MCF 10A (cell line): ENCODE data around the gene MAP4K2. TPM values are rescaled to one million over a fixed set of nuclear protein-coding genes. Genes with fewer than 3 reads are reported as not detected.
"Not testable (repeated sequence)": the region's sequence is repeated elsewhere in the genome, so short reads cannot be mapped to it uniquely, and the experiment has no call there.

Experiments
- BruUV-seq: library from RNA; stranded (reverse); fragments of 400-500 nt; replicated peaks from 2 replicates; lab custom pipeline; 2021; lab: Mats Ljungman, UMichigan
- CTCF ChIA-PET: fragments of 300-600 bp; sonication (Branson Sonifier 250); formaldehyde crosslinking; extraction: SDS; loops from one replicate; lab custom pipeline; 2021; ENCODE audit warnings: antibody characterized with exemption, inconsistent platforms; lab: Yijun Ruan, JAX
- POLR2A ChIA-PET: fragments of 300-600, 350-650 bp; sonication (Branson Sonifier 250); formaldehyde crosslinking; extraction: SDS; loops from one replicate; lab custom pipeline; 2020; ENCODE audit warnings: antibody characterized with exemption, inconsistent platforms; lab: Yijun Ruan, JAX
- DNase-seq: peaks from one replicate; pipeline ENCODE4 v3.0.0-alpha.2; 2018; ENCODE audit not compliant: unreplicated experiment
- H3K27ac Mint-ChIP-seq: one replicate; pipeline ENCODE4 v1.8.0; 2022; ENCODE audit warnings: mild to moderate bottlenecking, low read depth, mixed read lengths; ENCODE audit not compliant: unreplicated experiment
- H3K27me3 Mint-ChIP-seq: one replicate; pipeline ENCODE4 v1.8.0; 2022; ENCODE audit warnings: mixed read lengths; ENCODE audit not compliant: insufficient read depth, unreplicated experiment
- H3K36me3 Mint-ChIP-seq: one replicate; pipeline ENCODE4 v1.8.0; 2022; ENCODE audit warnings: mild to moderate bottlenecking, moderate library complexity, mixed read lengths; ENCODE audit not compliant: insufficient read depth, unreplicated experiment
- H3K4me1 Mint-ChIP-seq: one replicate; pipeline ENCODE4 v1.8.0; 2022; ENCODE audit warnings: mixed read lengths; ENCODE audit not compliant: insufficient read depth, unreplicated experiment
- H3K4me3 Mint-ChIP-seq: one replicate; pipeline ENCODE4 v1.8.0; 2022; ENCODE audit warnings: mild to moderate bottlenecking, moderate library complexity, mixed read lengths; ENCODE audit not compliant: unreplicated experiment
- H3K9me3 Mint-ChIP-seq: one replicate; pipeline ENCODE4 v1.8.0; 2022; ENCODE audit warnings: mixed read lengths; ENCODE audit not compliant: unreplicated experiment
- CTCF ChIP-seq: fragments of 200-600 bp; IDR thresholded peaks from one replicate; pipeline ENCODE4 v1.8.0; 2022; ENCODE audit warnings: antibody characterized with exemption, mild to moderate bottlenecking; ENCODE audit not compliant: unreplicated experiment
- intact Hi-C: fragments of 100-400 bp; cut with micrococcal nuclease; formaldehyde crosslinking; loops from 2 replicates; pipeline ENCODE4 v1.14.1; 2022
- total RNA-seq: library from RNA; stranded (reverse); gene quantifications from 2 replicates; pipeline ENCODE4 v1.2.3, GENCODE V29; 2022

The MAP4K2 gene
- total RNA-seq, 1 experiment from 2014 or later, result 6.8 TPM

- TF ChIP-seq CTCF, result no peak
- Mint-ChIP-seq H3K36me3 (no peaks in the 10 kb centered on the region), H3K4me1 (no peaks in the 10 kb centered on the region), H3K9me3 (no peaks in the 10 kb centered on the region), H3K4me3 (no peak overlapping the region), H3K27ac (no peak overlapping the region), H3K27me3 (no peaks in the 10 kb centered on the region)
- CTCF ChIA-PET, result no interaction called here
- POLR2A ChIA-PET, result no interaction called here
- no peak for DNase-seq
- BruUV-seq, result no TSS peak
- intact Hi-C loops, result no loop called here
Observed at GRCh38 chr11:64823568-64824119, 20.6 kb upstream of the MAP4K2 start.

- H3K27me3 Mint-ChIP-seq, result no peaks in the 10 kb centered on the region
- intact Hi-C loops, result no loop called here
- no peak overlapping the region for H3K4me3 Mint-ChIP-seq
- ChIA-PET POLR2A (no interaction called here), CTCF (interaction anchor here (0.7 kb wide), 1 partner anchor 77 kb away, joined by 3 read pairs; no protein-coding TSS in a partner anchor)
- peak overlapping the region; percentile 4 for H3K27ac Mint-ChIP-seq
- H3K4me1 Mint-ChIP-seq, result peaks cover 6% of the 10 kb centered on the region
- no peak for DNase-seq
- no peaks in the 10 kb centered on the region for H3K36me3 Mint-ChIP-seq
- no peak for TF ChIP-seq CTCF
- no TSS peak for BruUV-seq
- no peaks in the 10 kb centered on the region for H3K9me3 Mint-ChIP-seq
Observed at GRCh38 chr11:64817476-64817875, 14.5 kb upstream of the MAP4K2 start.

GRCh38 chr11:64815433-64815832 lies 12.4 kb upstream of the MAP4K2 start:
- POLR2A ChIA-PET, result interaction anchor here (0.6 to 1.2 kb wide), 5 partner anchors 12 to 394 kb away, joined by 3 to 5 read pairs (median 3); partner anchors contain the start of gene SF1
- H3K27me3 Mint-ChIP-seq, H3K4me3 Mint-ChIP-seq, intact Hi-C loops, DNase-seq, H3K9me3 Mint-ChIP-seq, BruUV-seq, H3K27ac Mint-ChIP-seq, H3K4me1 Mint-ChIP-seq, H3K36me3 Mint-ChIP-seq: not testable (repeated sequence)
- CTCF ChIA-PET, result interaction anchor here (0.6 to 0.9 kb wide), 5 partner anchors 9 to 501 kb away, joined by 3 to 4 read pairs (median 4); partner anchors contain the start of gene CDC42BPG

- ChIA-PET POLR2A (interaction anchor here (1.0 to 1.2 kb wide), 2 partner anchors 11 to 36 kb away, joined by 4 to 5 read pairs; partner anchors contain the start of gene SF1), CTCF (interaction anchor here (0.7 to 0.8 kb wide), 2 partner anchors 15 to 28 kb away, joined by 3 read pairs; no protein-coding TSS in a partner anchor)
- Mint-ChIP-seq H3K9me3 (no peaks in the 10 kb centered on the region), H3K27ac (no peak overlapping the region), H3K36me3 (no peaks in the 10 kb centered on the region), H3K4me3 (no peak overlapping the region), H3K4me1 (peaks cover 6% of the 10 kb centered on the region), H3K27me3 (no peaks in the 10 kb centered on the region)
- TF ChIP-seq CTCF, result no peak
- BruUV-seq, result no TSS peak
- intact Hi-C loops, result no loop called here
- no peak for DNase-seq
Observed at GRCh38 chr11:64814712-64815187, 11.7 kb upstream of the MAP4K2 start.
